Kasumi-1 (cell line): ENCODE data around the gene CDK2.

Experiments
- DNase-seq, 2 experiments: peaks; one replicate each; lab custom pipeline; 2025; lab: John Stamatoyannopoulos, UW

Gene CDK2

DNA sequence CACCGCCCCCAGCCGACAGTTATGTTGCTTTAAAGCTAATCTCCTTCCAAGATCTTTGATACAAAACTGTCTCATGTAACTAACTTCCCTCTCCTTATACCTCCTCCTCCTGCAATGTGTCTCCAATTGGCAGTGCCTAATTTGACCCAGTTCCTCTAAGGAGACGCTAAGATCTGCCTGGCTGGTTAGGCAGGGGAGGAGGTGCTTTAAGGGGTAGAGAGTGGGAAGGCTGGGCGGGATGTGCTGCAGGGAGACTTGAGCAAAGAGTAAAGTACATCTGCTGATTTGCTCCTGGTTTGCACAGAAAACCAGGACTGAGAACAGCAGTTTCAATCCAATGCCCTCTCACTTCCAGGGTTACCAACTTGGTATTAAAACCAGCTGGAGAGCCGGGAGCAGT, 46.9 kb downstream of the CDK2 start:
- DNase-seq: no peak

DNA sequence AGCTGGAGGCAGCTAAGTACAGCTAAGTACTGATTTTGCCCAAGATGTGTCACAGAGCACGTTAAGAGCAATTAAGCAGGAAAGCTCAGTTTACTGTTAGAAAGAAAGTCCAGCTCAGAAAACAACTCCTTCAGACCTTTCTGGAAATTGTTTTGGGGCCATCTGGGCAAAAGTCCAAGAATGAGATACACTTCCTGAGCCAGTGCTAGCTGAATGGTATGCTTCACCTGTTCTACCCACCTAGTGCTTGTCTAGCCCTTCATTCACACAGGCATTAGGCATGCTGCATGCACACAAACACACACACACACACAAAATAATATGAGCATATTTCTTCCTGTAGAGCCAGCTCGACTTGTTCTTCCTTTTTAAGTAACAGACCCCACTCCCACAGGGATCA, 47.6 kb downstream of the CDK2 start:
- no peak for DNase-seq

DNA sequence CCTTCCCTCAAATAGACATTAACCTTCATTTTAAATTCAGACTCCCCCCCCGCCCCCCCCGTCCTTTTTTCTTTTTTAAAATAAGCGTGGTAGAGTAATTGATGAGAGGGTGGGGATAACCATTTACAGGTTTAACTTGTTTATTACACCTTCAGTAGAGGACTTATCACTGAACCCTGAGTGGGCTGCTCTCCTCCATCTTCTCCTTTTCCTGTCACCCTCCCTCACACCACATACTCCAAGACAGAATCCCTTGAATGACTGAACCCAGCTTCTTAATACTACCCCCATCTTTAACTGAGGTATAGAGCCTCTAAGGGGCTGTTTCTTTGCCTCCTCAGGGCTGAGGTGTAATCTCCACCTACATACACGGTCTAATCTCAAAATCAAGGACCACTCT, 50.6 kb downstream of the CDK2 start:
- no peak for DNase-seq

DNA sequence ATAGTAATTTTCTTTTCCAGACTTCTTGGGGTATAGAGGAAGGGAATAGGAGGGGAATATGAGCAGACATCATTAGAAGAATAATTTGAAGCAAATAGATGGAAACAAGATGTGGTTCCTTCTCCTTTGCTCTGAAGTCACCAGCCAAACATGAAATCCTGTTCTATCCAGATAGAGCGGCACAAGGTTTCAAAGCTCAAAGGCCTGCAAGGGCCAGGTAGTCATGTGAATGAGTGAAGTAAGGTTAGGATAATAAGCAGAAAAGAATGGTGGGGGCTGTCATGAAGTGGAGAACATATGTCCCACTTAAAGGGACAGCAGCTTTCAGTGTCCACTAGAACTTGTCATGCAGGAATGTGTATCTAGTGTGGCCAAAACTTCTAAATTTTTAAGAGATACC, 51.7 kb downstream of the CDK2 start:
- no peak for DNase-seq

DNA sequence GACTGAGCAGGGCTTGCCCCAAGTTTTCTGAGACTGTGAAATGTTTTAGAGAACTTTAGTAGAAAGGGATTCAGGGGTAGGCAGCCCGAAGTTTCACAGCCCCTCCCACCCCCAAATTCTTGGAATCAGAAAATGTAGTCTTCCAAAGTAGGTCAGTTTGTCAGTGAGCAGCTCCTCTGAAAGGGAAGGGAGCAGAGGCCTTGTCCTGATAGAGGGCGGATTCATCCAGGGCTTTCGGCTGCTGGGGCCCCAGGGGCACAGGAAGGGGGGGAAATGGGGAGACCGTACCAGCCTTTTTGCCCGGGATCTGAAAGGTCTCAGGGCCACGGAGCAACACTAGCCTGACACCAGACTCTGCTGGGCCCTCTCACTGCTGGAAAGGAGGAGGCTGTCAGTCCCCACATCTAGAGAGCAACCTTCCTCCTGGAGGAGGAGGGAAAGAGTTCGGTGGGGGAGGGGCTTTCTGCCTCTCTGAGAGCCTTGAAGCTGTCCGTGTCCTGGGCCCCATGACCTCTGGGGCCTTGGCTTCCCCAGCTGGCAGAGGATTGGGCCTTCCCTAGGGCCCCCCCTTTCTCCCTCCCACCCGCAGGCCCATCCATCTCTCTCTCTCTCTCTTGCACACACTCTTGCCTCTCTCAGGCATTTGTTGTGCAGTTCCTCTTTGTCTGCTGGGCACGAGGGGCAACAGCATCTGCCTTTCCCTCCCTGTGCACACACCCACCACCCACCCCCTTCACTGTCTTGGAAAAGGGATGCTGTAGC, 54.0 kb downstream of the CDK2 start, which contains the start of gene IKZF4:
IKZF4 (plus strand) TSS at position 621 of the 762 bp plus-strand sequence. CDS start 451 bp downstream, outside the sequence.
- DNase-seq: peak; percentile 82 to 89

DNA sequence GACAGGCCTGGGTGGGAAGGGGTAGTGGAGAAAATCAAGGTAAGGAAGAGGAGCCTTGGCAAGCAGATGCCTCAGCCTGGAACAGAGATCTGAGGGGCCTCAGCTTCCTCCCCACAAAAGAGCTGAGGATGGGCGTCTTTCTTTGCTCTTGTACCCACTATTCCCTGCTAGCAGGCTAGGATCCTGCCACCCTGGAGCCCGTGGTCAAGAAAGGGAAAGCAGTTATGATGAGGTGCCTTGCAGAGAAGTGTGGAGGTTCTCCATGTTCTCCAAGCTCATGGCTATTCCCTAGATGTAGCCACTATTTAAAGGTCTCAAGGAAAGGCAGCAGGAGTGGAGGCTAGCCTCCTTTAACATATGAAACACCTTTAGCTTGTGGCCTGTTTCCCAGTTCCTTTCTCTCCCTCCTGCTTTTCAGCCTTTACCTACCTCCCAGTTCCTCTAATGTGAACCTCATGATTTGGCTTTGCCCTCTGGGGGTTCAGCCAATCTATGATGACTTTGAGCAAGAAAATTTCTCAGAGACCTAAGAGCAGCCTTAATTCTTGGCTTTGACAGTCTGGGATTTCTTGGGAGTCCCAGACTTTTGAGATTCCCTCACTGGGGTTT, 55.4 kb downstream of the CDK2 start:
- no peak for DNase-seq
